Peyer's patch (tissue), 4 donors: Measurements from ENCODE around the gene RAPSN. TPM values are rescaled to one million over a fixed set of nuclear protein-coding genes. Genes with fewer than 3 reads are reported as not detected.

Source experiments
- DNase-seq, 3 donors: peaks; one replicate each; pipeline ENCODE4 v3.0.0-alpha.2; 2017 to 2019
- H3K27ac ChIP-seq, 4 donors: fragments of 200-600 bp; sonication (generic); one replicate each; pipeline ENCODE4 v1.5.1; 2016 to 2019
- H3K27me3 ChIP-seq, 2 donors: fragments of 200-600 bp; sonication (generic); one replicate each; pipeline ENCODE4 v1.5.1; 2019
- H3K36me3 ChIP-seq, 3 donors: fragments of 200-600 bp; sonication (generic); one replicate each; pipeline ENCODE4 v1.5.1; 2016 to 2019
- H3K4me1 ChIP-seq, 4 donors: fragments of 200-600 bp; sonication (generic); one replicate each; pipeline ENCODE4 v1.5.1; 2016 to 2019
- H3K4me3 ChIP-seq, 4 donors: fragments of 200-600 bp; sonication (generic); 1 replicate in 3 of 4; 2 replicates in 1 of 4; pipeline ENCODE4 v1.5.1; 2016 to 2019; ENCODE audit warnings: mild to moderate bottlenecking in 1 of 4
- H3K9me3 ChIP-seq, 4 donors: fragments of 200-600 bp; sonication (generic); one replicate each; pipeline ENCODE4 v1.5.1; 2016 to 2019; ENCODE audit warnings: mild to moderate bottlenecking in 1 of 4
- POLR2A ChIP-seq, 2 donors: fragments of 450-650 bp; IDR thresholded peaks; one replicate each; pipeline ENCODE4 v1.5.1; 2017; ENCODE audit warnings: antibody characterized with exemption in 2 of 2, mild to moderate bottlenecking in 2 of 2, moderate library complexity in 2 of 2
- total RNA-seq, 4 donors: library from RNA; depleted of rRNA; stranded (reverse); fragments of >200 nt; gene quantifications; one replicate each; pipeline ENCODE4 v1.1.0, GENCODE V29; 2016
- TF ChIP-seq, protein P1 (sequence below), 6 experiments: fragments of 450-650 bp in 4 of 6; fragments of 200-600 bp in 2 of 6; sonication (generic) in 1 of 6; IDR thresholded peaks; one replicate each; pipeline ENCODE4 v1.5.1; 2017 to 2019; ENCODE audit warnings: antibody characterized with exemption in 6 of 6, mild to moderate bottlenecking in 3 of 6, moderate library complexity in 1 of 6

The RAPSN gene
- total RNA-seq, 4 donors from 2014 or later, result 0.54 to 0.76 TPM; not detected in 2

DNA sequence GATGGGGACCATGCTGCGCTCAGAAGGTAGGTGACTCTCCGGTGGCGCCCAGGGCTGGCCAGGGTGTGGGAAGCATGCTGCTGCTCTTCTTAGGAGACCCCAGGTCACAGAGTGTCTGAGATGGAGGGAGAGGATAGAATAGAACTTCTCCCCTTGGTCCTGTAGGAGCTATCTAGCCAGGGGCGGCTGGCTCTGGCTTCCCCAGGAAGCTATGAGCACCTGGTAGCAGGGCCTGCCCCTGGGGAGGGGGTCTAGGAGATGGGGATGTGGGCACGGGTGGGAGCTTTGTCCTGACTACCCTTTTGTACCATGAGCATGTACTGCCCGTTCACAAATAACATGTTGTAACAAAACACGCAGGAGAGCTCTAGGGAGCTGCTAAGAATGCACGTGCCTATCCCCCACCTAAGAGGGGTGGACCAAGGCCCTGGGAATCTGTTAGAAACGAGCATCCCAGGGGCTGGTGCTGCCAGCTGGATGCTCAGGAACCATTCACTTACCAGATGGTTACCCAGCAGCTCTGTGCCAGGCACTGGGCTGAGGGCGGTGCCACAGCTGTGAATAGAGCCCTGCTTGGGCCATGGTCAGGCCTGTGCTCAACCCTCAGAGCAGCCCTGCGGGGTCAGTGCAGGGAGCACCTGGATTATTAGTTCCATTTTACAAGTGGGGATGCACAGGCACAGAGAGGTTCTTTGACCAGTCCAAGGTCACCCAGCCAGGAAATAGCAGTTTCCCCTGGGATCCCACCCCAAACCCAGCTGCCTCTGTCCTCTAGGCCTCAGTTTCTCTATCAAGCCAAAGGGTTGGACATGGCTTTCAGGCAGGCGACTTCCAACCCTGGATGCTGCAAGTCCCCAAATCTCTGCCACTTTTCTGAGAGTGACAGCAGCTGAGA lies 38.3 kb downstream of the RAPSN start:
- Histone ChIP-seq H3K27me3 (no peaks in the 10 kb centered on the region), H3K4me3 (no peak overlapping the region), H3K9me3 (no peaks in the 10 kb centered on the region), H3K36me3 (peaks cover 0 to 26% (median 0%) of the 10 kb centered on the region in 3 donors), H3K27ac (no peak overlapping the region), H3K4me1 (peaks cover 0 to 36% (median 9%) of the 10 kb centered on the region in 4 donors)
- no peak for DNase-seq
- TF ChIP-seq, protein P1, sequence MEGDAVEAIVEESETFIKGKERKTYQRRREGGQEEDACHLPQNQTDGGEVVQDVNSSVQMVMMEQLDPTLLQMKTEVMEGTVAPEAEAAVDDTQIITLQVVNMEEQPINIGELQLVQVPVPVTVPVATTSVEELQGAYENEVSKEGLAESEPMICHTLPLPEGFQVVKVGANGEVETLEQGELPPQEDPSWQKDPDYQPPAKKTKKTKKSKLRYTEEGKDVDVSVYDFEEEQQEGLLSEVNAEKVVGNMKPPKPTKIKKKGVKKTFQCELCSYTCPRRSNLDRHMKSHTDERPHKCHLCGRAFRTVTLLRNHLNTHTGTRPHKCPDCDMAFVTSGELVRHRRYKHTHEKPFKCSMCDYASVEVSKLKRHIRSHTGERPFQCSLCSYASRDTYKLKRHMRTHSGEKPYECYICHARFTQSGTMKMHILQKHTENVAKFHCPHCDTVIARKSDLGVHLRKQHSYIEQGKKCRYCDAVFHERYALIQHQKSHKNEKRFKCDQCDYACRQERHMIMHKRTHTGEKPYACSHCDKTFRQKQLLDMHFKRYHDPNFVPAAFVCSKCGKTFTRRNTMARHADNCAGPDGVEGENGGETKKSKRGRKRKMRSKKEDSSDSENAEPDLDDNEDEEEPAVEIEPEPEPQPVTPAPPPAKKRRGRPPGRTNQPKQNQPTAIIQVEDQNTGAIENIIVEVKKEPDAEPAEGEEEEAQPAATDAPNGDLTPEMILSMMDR (IDR thresholded peaks at IDR 0.05), result no peak
- no peak for TF ChIP-seq POLR2A (IDR thresholded peaks at IDR 0.05)

- peaks cover 0 to 30% (median 9%) of the 10 kb centered on the region in 4 donors for H3K4me1 ChIP-seq
- H3K9me3 ChIP-seq, result no peaks in the 10 kb centered on the region
- H3K4me3 ChIP-seq, result peak overlapping the region; percentile 72 to 82 (median 78)
- DNase-seq, result no peak
- no peak for TF ChIP-seq POLR2A (IDR thresholded peaks at IDR 0.05)
- TF ChIP-seq, protein P1 (IDR thresholded peaks at IDR 0.05), result no peak
- no peaks in the 10 kb centered on the region for H3K27me3 ChIP-seq
- peak overlapping the region; percentile 83 to 93 (median 88) for H3K27ac ChIP-seq
- H3K36me3 ChIP-seq, result peaks cover 0 to 17% (median 0%) of the 10 kb centered on the region in 3 donors
Observed at GRCh38 chr11:47409440-47410369, 39.2 kb downstream of the RAPSN start.

- Histone ChIP-seq H3K36me3 (peaks cover 0 to 11% (median 0%) of the 10 kb centered on the region in 3 donors), H3K27ac (peak overlapping the region; percentile 83 to 93 (median 88)), H3K27me3 (no peaks in the 10 kb centered on the region), H3K9me3 (no peaks in the 10 kb centered on the region), H3K4me3 (peak overlapping the region; percentile 72 to 82 (median 78)), H3K4me1 (peaks cover 0 to 30% (median 9%) of the 10 kb centered on the region in 4 donors)
- DNase-seq, result no peak
- no peak for TF ChIP-seq POLR2A (IDR thresholded peaks at IDR 0.05)
- TF ChIP-seq, protein P1 (IDR thresholded peaks at IDR 0.05), result no peak
Observed at GRCh38 chr11:47408598-47409439, 40.1 kb downstream of the RAPSN start.

GRCh38 chr11:47407746-47408590 lies 41.0 kb downstream of the RAPSN start, which contains the start of gene SLC39A13:
SLC39A13 (plus strand) TSS chr11:47408590; CDS start chr11:47410095, 1,505 bp downstream.
- Histone ChIP-seq H3K36me3 (peaks cover 0 to 5% (median 0%) of the 10 kb centered on the region in 3 donors), H3K27ac (peak within 1 kb of the TSS; percentile 83 to 93 (median 88)), H3K27me3 (no peaks in the 10 kb centered on the region), H3K4me1 (peaks cover 0 to 30% (median 9%) of the 10 kb centered on the region in 4 donors), H3K4me3 (peak within 1 kb of the TSS; percentile 72 to 82 (median 78)), H3K9me3 (no peaks in the 10 kb centered on the region)
- TF ChIP-seq, protein P1 (IDR thresholded peaks at IDR 0.05), result peak; percentile 91 to 98 (median 92)
- TF ChIP-seq POLR2A (IDR thresholded peaks at IDR 0.05), result peak; percentile 92 to 96
- DNase-seq, result peak; percentile 92 to 96 (median 96)
